ENCODE results near the gene NOS1.

NOS1 gene

DNA sequence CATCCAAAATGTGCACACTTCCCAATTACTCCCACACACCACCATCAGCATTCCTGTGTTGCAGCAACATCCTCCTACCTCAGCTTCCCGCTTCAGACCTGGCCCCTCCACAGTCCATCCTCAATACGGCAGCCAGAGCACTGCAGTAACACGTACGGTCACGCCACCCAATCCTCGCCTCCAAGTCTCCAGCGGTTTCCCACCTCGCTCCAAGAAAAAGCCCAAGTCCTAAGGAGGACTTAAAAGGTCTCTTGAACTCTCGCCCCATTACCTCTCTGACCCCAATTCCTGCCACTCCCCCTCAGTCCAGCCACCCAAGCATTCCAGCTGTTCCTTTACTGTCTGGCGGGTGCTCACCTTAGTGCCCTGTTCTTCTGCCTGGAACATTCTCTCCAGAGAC lies 183.1 kb downstream of the NOS1 start:
- no peak for DNase-seq (ENCODE audit: low read depth, low spot score)

GRCh38 chr12:117172168-117172567 lies 189.3 kb downstream of the NOS1 start:
- no peak for DNase-seq (ENCODE audit: low read depth, low spot score)

DNA sequence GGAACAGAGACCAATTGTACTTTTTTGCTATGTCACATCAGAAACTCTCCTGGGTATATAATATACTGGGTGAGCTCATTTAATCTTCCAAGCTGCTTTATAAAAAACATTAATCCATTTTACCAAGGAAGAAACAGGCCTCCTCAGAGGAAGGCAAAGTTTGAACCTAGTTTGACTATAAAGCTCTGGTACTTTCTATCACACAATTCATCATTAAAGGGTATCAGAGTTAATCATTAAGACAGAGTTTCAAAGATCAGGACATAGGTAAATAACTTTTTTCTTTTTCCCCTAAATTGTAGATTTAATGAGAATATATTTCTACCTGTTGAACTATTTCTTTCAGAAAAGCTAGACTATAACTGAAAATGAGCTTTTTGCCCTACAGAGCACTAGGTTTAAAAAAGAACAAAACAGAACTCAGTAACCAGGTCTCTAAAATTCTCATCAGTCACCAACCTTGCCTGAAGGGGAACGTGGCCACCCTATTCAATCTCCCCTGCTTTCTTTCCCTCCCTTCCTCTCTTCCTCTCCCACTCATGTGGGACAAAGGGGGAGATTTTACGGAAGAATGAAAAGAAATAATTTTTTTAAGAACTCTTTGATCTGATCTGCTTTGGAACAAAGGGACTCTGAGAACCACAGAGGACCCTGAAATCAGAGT lies 189.8 kb downstream of the NOS1 start:
- DNase-seq (ENCODE audit: low read depth, low spot score), result no peak

DNA sequence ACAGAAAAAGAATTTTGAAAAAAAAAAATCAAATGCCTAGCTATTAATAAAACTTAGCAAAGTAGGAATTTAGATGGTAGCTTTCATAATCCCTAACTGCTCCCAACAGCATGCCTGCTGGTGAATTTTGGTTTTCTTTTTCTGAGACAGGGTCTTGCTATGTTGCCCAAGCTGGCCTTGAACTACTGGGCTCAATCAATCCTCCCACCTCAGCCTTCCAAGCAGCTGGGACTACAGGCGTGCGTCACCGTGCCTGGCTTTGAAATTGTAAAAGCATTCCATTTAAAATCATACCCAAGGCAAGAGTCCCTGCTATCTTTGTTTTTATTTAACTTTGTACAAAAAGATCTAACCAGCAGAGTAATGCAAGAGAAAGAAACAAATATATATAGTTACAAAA lies 191.9 kb downstream of the NOS1 start:
- DNase-seq (ENCODE audit: low read depth, low spot score), result no peak

DNA sequence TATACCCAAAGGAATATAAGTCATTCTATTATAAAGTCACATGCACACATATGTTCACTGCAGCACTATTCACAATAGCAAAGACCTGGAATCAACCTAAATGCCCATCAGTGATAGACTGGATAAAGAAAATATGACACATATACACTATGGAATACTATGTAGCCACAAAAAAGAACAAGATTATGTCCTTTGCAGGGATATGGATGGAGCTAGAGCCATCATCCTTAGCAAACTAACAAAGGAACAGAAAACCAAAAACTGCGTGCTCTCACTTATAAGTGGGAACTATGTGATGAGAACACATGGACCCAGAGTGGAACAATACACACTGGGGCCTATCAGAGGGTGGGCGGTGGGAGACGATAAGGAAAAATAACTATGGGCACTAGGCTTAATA lies 192.4 kb downstream of the NOS1 start:
- no peak for DNase-seq (ENCODE audit: low read depth, low spot score)

- DNase-seq (ENCODE audit: low read depth, low spot score), result no peak
Observed at GRCh38 chr12:117167769-117168168, 193.7 kb downstream of the NOS1 start.

GRCh38 chr12:117166107-117166506 lies 195.3 kb downstream of the NOS1 start:
- no peak for DNase-seq (ENCODE audit: low read depth, low spot score)

GRCh38 chr12:117165342-117165741 lies 196.1 kb downstream of the NOS1 start:
- no peak for DNase-seq (ENCODE audit: low read depth, low spot score)

- DNase-seq (ENCODE audit: low read depth, low spot score), result no peak
Observed at GRCh38 chr12:117162633-117163032, 198.8 kb downstream of the NOS1 start.

GRCh38 chr12:117162167-117162539 lies 199.3 kb downstream of the NOS1 start:
- no peak for DNase-seq (ENCODE audit: low read depth, low spot score)

- no peak for DNase-seq (ENCODE audit: low read depth, low spot score)
Observed at GRCh38 chr12:117161460-117162166, 199.8 kb downstream of the NOS1 start.

DNA sequence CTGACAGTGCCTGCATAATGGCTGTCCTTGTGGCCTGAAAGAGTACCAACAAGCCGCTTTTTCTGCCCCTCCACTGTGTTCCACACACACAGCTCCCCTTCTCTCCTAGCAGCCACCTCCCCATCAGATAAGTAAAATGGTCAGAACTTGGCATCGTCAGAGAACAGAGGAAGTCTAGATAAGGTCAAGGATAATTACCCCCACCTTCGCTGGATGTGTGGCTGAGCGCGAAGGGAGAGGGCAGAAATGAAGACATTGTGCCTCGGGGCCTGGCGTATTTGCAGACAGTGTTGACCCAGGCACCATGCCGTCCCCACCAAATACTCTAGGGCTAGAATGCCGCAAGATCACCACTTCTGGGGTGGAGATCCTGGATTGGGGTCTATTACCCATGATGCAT lies 201.8 kb downstream of the NOS1 start:
- DNase-seq (ENCODE audit: low read depth, low spot score), result no peak

GRCh38 chr12:117158911-117159553 lies 202.4 kb downstream of the NOS1 start:
- no peak for DNase-seq (ENCODE audit: low read depth, low spot score)

Measured in brain pericyte (primary cell).